ENCODE results near the gene GALNT5.

DNA sequence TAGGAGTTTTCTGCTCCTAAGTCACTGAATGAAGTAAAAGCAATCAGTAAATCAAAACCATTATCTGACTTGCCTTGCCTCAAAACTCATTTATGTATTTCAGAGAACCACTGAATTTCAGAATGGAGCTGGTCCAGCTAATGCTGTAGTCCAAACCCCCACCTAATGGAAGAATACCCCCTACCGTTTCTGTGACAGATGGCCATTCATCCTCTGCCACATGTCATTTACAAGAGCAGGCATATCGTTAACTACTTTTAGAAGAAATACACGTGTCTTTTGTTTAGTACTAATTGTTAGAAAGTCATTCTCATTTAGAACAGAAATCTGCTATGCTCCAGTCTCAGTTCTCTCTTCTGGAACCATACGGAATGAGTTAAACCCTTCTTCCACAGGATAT, 12.8 kb upstream of the GALNT5 start:
- TF ChIP-seq, protein P1, sequence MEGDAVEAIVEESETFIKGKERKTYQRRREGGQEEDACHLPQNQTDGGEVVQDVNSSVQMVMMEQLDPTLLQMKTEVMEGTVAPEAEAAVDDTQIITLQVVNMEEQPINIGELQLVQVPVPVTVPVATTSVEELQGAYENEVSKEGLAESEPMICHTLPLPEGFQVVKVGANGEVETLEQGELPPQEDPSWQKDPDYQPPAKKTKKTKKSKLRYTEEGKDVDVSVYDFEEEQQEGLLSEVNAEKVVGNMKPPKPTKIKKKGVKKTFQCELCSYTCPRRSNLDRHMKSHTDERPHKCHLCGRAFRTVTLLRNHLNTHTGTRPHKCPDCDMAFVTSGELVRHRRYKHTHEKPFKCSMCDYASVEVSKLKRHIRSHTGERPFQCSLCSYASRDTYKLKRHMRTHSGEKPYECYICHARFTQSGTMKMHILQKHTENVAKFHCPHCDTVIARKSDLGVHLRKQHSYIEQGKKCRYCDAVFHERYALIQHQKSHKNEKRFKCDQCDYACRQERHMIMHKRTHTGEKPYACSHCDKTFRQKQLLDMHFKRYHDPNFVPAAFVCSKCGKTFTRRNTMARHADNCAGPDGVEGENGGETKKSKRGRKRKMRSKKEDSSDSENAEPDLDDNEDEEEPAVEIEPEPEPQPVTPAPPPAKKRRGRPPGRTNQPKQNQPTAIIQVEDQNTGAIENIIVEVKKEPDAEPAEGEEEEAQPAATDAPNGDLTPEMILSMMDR (IDR thresholded peaks at IDR 0.05): no peak
- TF ChIP-seq EZH2 (IDR thresholded peaks at IDR 0.05) (no peak), EZH2phosphoT487 (IDR thresholded peaks at IDR 0.05) (no peak)
